GM21367 (cell line): Measurements from ENCODE around the gene SLC22A6.
"Not testable (repeated sequence)": the region's sequence is repeated elsewhere in the genome, so short reads cannot be mapped to it uniquely, and the experiment has no call there.

Experiments used
- ATAC-seq: cut with Tn5 transposase; IDR thresholded peaks from one replicate; pipeline ENCODE4 v1.9.1; 2021; ENCODE audit not compliant: unreplicated experiment

Gene SLC22A6

GRCh38 chr11:62988276-62988675, 3.5 kb upstream of the SLC22A6 start:
- no peak for ATAC-seq

GRCh38 chr11:62985041-62985750, 429 bp upstream of the SLC22A6 start:
- ATAC-seq = no peak

- ATAC-seq = no peak
Observed at GRCh38 chr11:62983536-62984199, 1.1 kb downstream of the SLC22A6 start.

GRCh38 chr11:62981743-62982142, 3.0 kb downstream of the SLC22A6 start:
- ATAC-seq = no peak

GRCh38 chr11:62980133-62980760, 4.5 kb downstream of the SLC22A6 start:
- no peak for ATAC-seq

GRCh38 chr11:62976109-62976508, 8.7 kb downstream of the SLC22A6 start:
- no peak for ATAC-seq

GRCh38 chr11:62974848-62975522, 9.8 kb downstream of the SLC22A6 start:
- ATAC-seq = no peak

GRCh38 chr11:62965574-62965973, 19.2 kb downstream of the SLC22A6 start:
- ATAC-seq = no peak

- no peak for ATAC-seq
Observed at GRCh38 chr11:62962391-62962790, 22.4 kb downstream of the SLC22A6 start.

- no peak for ATAC-seq
Observed at GRCh38 chr11:62961017-62961570, 23.7 kb downstream of the SLC22A6 start.

- no peak for ATAC-seq
Observed at GRCh38 chr11:62959422-62959980, 25.3 kb downstream of the SLC22A6 start.

GRCh38 chr11:62958547-62959421, 26.0 kb downstream of the SLC22A6 start:
- no peak for ATAC-seq

GRCh38 chr11:62957147-62957546, 27.6 kb downstream of the SLC22A6 start:
- no peak for ATAC-seq

- no peak for ATAC-seq
Observed at GRCh38 chr11:62954478-62954877, 30.3 kb downstream of the SLC22A6 start.

- no peak for ATAC-seq
Observed at GRCh38 chr11:62953811-62954210, 31.0 kb downstream of the SLC22A6 start.

- ATAC-seq = no peak
Observed at GRCh38 chr11:62948765-62949320, 35.9 kb downstream of the SLC22A6 start.

- not testable (repeated sequence) for ATAC-seq
Observed at GRCh38 chr11:62945538-62945937, 39.2 kb downstream of the SLC22A6 start.

GRCh38 chr11:62937528-62937927, 47.2 kb downstream of the SLC22A6 start:
- not testable (repeated sequence) for ATAC-seq

GRCh38 chr11:62934496-62934785, 50.3 kb downstream of the SLC22A6 start:
- ATAC-seq = no peak
